Activated CD4-positive, alpha-beta T cell treated with anti-CD3 and anti-CD28 coated beads, Interleukin-2, amount 50 U/mL, for 48 hours (primary cell): Measurements from ENCODE around the gene SLC8A1.

Source experiments
- DNase-seq, 2 experiments: peaks; one replicate each; pipeline ENCODE4 v3.0.0-alpha.2; 2020

Gene SLC8A1

GRCh38 chr2:40261042-40261441 lies 190.8 kb downstream of the SLC8A1 start:
- no peak for DNase-seq

GRCh38 chr2:40260437-40260836 lies 191.5 kb downstream of the SLC8A1 start:
- no peak for DNase-seq

GRCh38 chr2:40259900-40260299 lies 192.0 kb downstream of the SLC8A1 start:
- no peak for DNase-seq

GRCh38 chr2:40258135-40258457 lies 193.8 kb downstream of the SLC8A1 start:
- DNase-seq, result no peak

GRCh38 chr2:40257340-40258134 lies 194.4 kb downstream of the SLC8A1 start:
- no peak for DNase-seq

- DNase-seq, result no peak
These were observed 195.2 kb downstream of the SLC8A1 start for GRCh38 chr2:40256649-40257048.

GRCh38 chr2:40256008-40256407 lies 195.9 kb downstream of the SLC8A1 start:
- DNase-seq, result no peak

GRCh38 chr2:40255103-40255502 lies 196.8 kb downstream of the SLC8A1 start:
- DNase-seq, result no peak

GRCh38 chr2:40254611-40255010 lies 197.3 kb downstream of the SLC8A1 start:
- no peak for DNase-seq

GRCh38 chr2:40251137-40251536 lies 200.8 kb downstream of the SLC8A1 start:
- DNase-seq, result no peak

- no peak for DNase-seq
These were observed 202.3 kb downstream of the SLC8A1 start for GRCh38 chr2:40249577-40249976.

GRCh38 chr2:40248294-40248693 lies 203.6 kb downstream of the SLC8A1 start:
- no peak for DNase-seq

GRCh38 chr2:40244675-40245074 lies 207.2 kb downstream of the SLC8A1 start:
- DNase-seq, result peak; percentile 3 to 8

GRCh38 chr2:40244251-40244650 lies 207.6 kb downstream of the SLC8A1 start:
- no peak for DNase-seq

- DNase-seq, result no peak
These were observed 208.2 kb downstream of the SLC8A1 start for GRCh38 chr2:40243581-40244187.

- no peak for DNase-seq
These were observed 209.6 kb downstream of the SLC8A1 start for GRCh38 chr2:40242315-40242714.

- no peak for DNase-seq
These were observed 211.8 kb downstream of the SLC8A1 start for GRCh38 chr2:40240070-40240469.

- no peak for DNase-seq
These were observed 221.0 kb downstream of the SLC8A1 start for GRCh38 chr2:40230707-40231432.

GRCh38 chr2:40230186-40230585 lies 221.7 kb downstream of the SLC8A1 start:
- DNase-seq, result no peak

GRCh38 chr2:40228310-40228709 lies 223.6 kb downstream of the SLC8A1 start:
- no peak for DNase-seq

- DNase-seq, result no peak
These were observed 224.7 kb downstream of the SLC8A1 start for GRCh38 chr2:40227210-40227609.

GRCh38 chr2:40226637-40227036 lies 225.3 kb downstream of the SLC8A1 start:
- DNase-seq, result no peak

- no peak for DNase-seq
These were observed 226.2 kb downstream of the SLC8A1 start for GRCh38 chr2:40225670-40226210.

- DNase-seq, result no peak
These were observed 227.6 kb downstream of the SLC8A1 start for GRCh38 chr2:40224318-40224717.
